Activated naive CD8-positive, alpha-beta T cell treated with anti-CD3 and anti-CD28 coated beads, Interleukin-2, amount 50 U/mL, for 24 hours (primary cell): ENCODE data around the gene THUMPD3.

Experiments used
- ATAC-seq: fragments of 150-1000 bp; cut with Tn5 transposase; one replicate; pipeline ENCODE4 v1.10.0; 2021
- DNase-seq: peaks from one replicate; pipeline ENCODE4 v3.0.0; 2021
- H3K27ac Mint-ChIP-seq: one replicate; pipeline ENCODE4 v1.8.0; 2021; ENCODE audit warnings: mild to moderate bottlenecking, mixed read lengths
- H3K27me3 Mint-ChIP-seq: one replicate; pipeline ENCODE4 v1.8.0; 2021; ENCODE audit warnings: mixed read lengths
- H3K36me3 Mint-ChIP-seq: one replicate; pipeline ENCODE4 v1.8.0; 2021; ENCODE audit warnings: low read depth, mixed read lengths
- H3K4me1 Mint-ChIP-seq: one replicate; pipeline ENCODE4 v1.8.0; 2021; ENCODE audit warnings: mixed read lengths
- H3K4me3 Mint-ChIP-seq: one replicate; pipeline ENCODE4 v1.8.0; 2021; ENCODE audit warnings: mild to moderate bottlenecking, moderate library complexity, mixed read lengths
- H3K9me3 Mint-ChIP-seq: one replicate; pipeline ENCODE4 v1.8.0; 2021; ENCODE audit warnings: mixed read lengths

The THUMPD3 gene, protein sequence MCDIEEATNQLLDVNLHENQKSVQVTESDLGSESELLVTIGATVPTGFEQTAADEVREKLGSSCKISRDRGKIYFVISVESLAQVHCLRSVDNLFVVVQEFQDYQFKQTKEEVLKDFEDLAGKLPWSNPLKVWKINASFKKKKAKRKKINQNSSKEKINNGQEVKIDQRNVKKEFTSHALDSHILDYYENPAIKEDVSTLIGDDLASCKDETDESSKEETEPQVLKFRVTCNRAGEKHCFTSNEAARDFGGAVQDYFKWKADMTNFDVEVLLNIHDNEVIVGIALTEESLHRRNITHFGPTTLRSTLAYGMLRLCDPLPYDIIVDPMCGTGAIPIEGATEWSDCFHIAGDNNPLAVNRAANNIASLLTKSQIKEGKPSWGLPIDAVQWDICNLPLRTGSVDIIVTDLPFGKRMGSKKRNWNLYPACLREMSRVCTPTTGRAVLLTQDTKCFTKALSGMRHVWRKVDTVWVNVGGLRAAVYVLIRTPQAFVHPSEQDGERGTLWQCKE

DNA sequence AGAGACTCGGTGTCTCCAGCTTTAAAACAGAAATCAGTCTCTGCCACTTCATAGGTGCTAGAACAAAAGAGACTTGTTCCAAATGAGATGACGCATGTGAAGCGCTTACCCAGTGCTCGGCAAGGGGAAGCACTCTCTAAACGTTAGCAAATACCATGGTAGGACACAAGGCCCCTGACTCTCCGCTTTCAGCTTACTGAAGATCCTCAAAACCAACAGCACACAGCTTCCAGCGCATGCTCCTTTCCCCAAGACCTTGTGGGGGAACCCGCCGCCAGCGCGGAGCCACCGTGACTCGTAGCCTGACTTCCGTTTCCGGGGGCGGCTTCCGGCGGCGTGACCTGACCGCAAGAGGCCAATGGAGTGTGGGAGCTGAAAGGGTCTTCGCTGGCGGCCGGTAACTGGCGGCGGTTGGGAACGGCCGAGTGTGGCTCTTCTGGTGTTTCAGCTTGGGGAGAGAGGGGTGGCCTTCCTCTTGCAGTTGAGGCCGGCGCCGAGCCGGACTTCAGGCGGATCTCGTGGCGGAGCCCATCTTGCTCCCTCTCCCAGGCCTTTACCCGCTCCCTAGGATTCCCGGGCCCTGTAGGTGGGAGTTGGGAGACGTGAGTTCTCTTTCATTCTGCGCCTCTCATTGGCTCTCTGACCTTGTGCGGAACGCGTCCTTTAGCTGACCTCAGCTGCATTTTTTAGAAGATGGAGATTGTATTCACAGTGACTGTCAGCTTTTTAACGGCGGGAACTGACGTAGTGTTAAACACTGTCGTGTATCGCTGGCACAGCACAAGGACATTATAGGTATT, at the start of gene THUMPD3:
TSS of gene THUMPD3 (plus strand) at position 324 of the 800 bp plus-strand sequence. CDS start 2,015 bp downstream, outside the sequence.
- peaks cover 30% of the 10 kb centered on the region for H3K36me3 Mint-ChIP-seq
- H3K27me3 Mint-ChIP-seq, result no peaks in the 10 kb centered on the region
- H3K4me1 Mint-ChIP-seq, result peaks cover 31% of the 10 kb centered on the region
- no peaks in the 10 kb centered on the region for H3K9me3 Mint-ChIP-seq
- ATAC-seq, result peak; percentile 94
- peak; percentile 96 for DNase-seq
- H3K4me3 Mint-ChIP-seq, result peak within 1 kb of the TSS; percentile 88
- H3K27ac Mint-ChIP-seq, result peak within 1 kb of the TSS; percentile 94

DNA sequence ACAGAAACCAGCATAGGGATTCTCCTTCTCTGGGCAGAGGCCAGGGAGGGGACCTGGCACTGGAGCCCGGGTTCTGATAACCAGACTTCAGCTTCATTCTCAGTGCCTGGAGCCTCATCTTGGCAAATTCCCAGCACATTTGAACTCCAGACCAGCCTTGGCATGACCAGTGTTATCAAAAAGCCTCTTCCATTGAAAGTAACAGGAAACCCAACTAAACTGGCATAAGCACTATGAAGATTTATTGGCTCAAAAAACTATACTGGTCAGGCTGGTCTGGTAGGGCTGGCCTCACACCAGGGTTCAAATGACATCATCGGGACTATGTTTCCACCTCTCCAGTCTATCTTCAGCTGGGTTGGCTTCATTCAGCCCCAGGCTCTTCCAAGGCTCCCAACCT, 48.1 kb upstream of the THUMPD3 start:
- no peaks in the 10 kb centered on the region for H3K36me3 Mint-ChIP-seq
- H3K4me3 Mint-ChIP-seq, result no peak overlapping the region
- no peak for DNase-seq
- no peak for ATAC-seq
- no peak overlapping the region for H3K27ac Mint-ChIP-seq
- no peaks in the 10 kb centered on the region for H3K4me1 Mint-ChIP-seq
- no peaks in the 10 kb centered on the region for H3K9me3 Mint-ChIP-seq
- H3K27me3 Mint-ChIP-seq, result peaks cover 5% of the 10 kb centered on the region

- H3K36me3 Mint-ChIP-seq, result no peaks in the 10 kb centered on the region
- no peak for ATAC-seq
- no peak for DNase-seq
- no peaks in the 10 kb centered on the region for H3K4me1 Mint-ChIP-seq
- peaks cover 5% of the 10 kb centered on the region for H3K27me3 Mint-ChIP-seq
- no peak overlapping the region for H3K27ac Mint-ChIP-seq
- no peaks in the 10 kb centered on the region for H3K9me3 Mint-ChIP-seq
- H3K4me3 Mint-ChIP-seq, result no peak overlapping the region
Measured at GRCh38 chr3:9316881-9317361, 45.9 kb upstream of the THUMPD3 start.

- Mint-ChIP-seq H3K27ac (no peak overlapping the region), H3K36me3 (no peaks in the 10 kb centered on the region), H3K9me3 (peaks cover 4% of the 10 kb centered on the region), H3K27me3 (no peaks in the 10 kb centered on the region), H3K4me3 (no peak overlapping the region), H3K4me1 (no peaks in the 10 kb centered on the region)
- ATAC-seq, result no peak
- no peak for DNase-seq
Measured at GRCh38 chr3:9322780-9323179, 40.1 kb upstream of the THUMPD3 start.

DNA sequence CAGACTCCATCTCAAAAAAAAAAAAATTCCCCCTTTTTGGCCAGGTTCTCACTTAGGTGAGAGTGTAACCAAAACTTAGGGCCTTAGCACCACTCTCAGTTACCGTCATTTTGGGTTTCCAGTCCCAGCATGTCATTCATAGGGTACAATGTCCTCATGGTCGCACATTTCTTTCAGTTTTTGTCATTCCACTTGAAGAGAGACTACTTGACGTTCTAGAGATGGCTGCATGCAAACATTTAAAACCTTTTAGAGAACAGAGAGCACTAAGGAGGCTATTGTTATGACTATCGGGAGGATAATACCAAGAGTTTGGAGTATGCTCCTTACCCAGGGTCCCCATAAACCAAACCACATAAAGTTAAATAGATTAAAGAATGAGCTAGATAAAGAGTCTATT, 37.9 kb upstream of the THUMPD3 start:
- no peak overlapping the region for H3K27ac Mint-ChIP-seq
- no peak overlapping the region for H3K4me3 Mint-ChIP-seq
- ATAC-seq, result no peak

DNA sequence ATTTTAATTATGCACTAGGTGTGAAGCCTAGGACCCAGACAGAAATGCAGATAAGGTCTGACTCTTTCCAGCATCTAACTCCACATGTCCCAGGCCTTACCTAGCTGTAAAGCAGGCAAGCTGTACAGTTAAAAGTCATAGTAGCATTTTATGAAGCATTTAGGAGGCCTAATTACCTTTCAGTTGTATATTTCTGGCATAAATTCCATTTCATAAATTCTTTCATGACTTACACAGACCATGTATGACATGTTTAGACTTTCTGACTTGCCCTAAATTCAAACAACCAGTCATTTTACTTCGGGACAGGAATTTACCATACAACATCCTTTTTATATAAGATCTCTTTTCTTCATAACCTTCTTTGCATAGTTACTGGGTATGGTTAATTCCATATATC, 35.3 kb upstream of the THUMPD3 start:
- Mint-ChIP-seq H3K4me3 (no peak overlapping the region), H3K4me1 (no peaks in the 10 kb centered on the region), H3K27ac (no peak overlapping the region), H3K9me3 (peaks cover 4% of the 10 kb centered on the region), H3K27me3 (no peaks in the 10 kb centered on the region), H3K36me3 (no peaks in the 10 kb centered on the region)
- ATAC-seq (no peak), DNase-seq (no peak)

More for the DNA sequence above, 37.9 kb upstream of the THUMPD3 start:
- no peaks in the 10 kb centered on the region for H3K36me3 Mint-ChIP-seq
- no peaks in the 10 kb centered on the region for H3K27me3 Mint-ChIP-seq
- DNase-seq, result no peak
- no peaks in the 10 kb centered on the region for H3K4me1 Mint-ChIP-seq
- peaks cover 4% of the 10 kb centered on the region for H3K9me3 Mint-ChIP-seq

DNA sequence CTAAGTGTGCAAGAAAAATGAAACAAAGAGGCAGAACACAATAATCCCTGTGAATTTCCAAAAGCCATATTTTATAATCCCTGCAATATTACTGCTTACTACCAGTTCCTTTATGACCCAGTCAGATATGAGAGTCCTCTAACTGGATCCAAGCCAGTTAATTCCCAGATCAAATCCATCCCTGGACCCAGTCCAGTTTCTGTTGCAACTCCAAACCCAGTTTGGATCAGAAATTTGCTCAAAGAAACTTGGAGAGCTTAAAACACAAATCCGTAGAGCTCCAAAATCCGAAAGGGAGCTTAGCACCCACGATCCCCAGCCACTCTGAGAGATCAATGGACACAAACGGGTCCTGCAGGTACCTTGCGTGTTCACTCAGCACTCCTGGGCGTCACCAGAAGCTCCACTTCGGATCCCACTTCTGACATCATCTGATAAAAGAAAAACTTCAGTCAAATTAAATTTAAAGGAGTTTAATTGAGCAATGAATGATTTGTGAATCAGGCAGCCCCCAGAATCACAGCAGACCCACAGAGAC, 32.6 kb upstream of the THUMPD3 start:
- Mint-ChIP-seq H3K36me3 (no peaks in the 10 kb centered on the region), H3K4me3 (no peak overlapping the region), H3K9me3 (peaks cover 4% of the 10 kb centered on the region), H3K27me3 (peaks cover 2% of the 10 kb centered on the region), H3K27ac (no peak overlapping the region), H3K4me1 (no peaks in the 10 kb centered on the region)
- no peak for ATAC-seq
- no peak for DNase-seq

GRCh38 chr3:9331171-9331570, 31.7 kb upstream of the THUMPD3 start:
- H3K4me1 Mint-ChIP-seq, result no peaks in the 10 kb centered on the region
- no peak overlapping the region for H3K4me3 Mint-ChIP-seq
- H3K36me3 Mint-ChIP-seq, result no peaks in the 10 kb centered on the region
- ATAC-seq (no peak), DNase-seq (no peak)
- H3K9me3 Mint-ChIP-seq, result peaks cover 4% of the 10 kb centered on the region
- peaks cover 2% of the 10 kb centered on the region for H3K27me3 Mint-ChIP-seq
- H3K27ac Mint-ChIP-seq, result no peak overlapping the region

DNA sequence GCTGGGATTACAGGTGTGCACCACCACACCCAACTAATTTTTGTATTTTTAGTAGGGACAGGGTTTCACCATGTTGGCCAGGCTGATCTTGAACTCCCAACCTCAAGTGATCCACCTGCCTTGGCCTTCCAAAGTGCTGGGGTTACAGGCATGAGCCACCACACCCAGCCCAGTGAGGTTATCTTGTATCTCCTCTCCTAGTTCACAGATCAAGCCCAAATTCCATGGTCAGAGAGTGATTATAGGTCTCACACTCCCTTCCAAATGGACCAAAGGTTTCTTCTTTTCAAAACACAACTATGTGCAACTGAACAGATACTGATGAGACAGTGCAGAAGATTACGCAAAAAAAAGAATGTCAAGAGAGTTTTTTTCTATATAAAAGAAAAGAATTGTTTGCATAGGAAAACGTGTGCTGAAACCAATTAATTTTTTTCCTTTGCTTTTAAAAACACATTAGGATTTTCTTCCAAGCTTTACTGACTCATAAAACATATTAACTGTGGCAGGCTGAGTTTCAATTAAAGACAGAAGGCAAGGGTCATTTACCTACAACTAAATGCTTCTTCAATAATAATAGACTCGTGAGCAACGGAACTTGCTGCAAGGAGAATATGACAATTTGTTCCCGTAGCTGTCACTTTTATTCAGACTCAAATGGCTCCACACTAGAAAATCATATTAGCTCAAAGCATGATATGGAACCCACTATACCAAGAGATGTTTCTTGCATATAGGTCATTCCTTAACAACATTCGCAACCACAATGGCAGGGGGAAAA, 30.4 kb upstream of the THUMPD3 start:
- Mint-ChIP-seq H3K4me3 (no peak overlapping the region), H3K9me3 (peaks cover under 1% of the 10 kb centered on the region), H3K4me1 (no peaks in the 10 kb centered on the region), H3K36me3 (no peaks in the 10 kb centered on the region), H3K27ac (no peak overlapping the region), H3K27me3 (peaks cover 2% of the 10 kb centered on the region)
- DNase-seq (no peak), ATAC-seq (no peak)

- Mint-ChIP-seq H3K27me3 (no peaks in the 10 kb centered on the region), H3K4me3 (no peak overlapping the region), H3K4me1 (no peaks in the 10 kb centered on the region), H3K36me3 (no peaks in the 10 kb centered on the region), H3K9me3 (no peaks in the 10 kb centered on the region), H3K27ac (no peak overlapping the region)
- DNase-seq, result no peak
- no peak for ATAC-seq
Measured at GRCh38 chr3:9339761-9340471, 22.9 kb upstream of the THUMPD3 start.

DNA sequence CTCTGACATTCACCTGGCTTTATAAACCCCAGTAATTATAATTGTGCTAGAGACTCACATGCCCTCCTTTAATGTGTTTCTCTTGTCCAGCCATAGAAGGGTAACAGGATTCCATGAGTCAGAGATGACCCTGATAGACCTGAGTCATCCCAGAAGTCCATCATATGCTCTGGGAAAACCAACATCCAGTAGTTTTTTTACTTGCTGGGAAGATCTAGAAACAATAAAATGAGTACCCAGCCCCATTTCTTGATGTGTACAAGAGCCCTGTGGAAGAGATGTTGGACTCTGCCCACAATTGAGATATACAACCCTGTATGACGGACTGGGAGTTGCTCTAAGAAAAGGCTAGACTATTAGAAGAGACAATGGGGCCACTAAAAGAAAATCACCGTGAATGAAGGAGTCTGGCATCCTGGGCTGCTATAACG, 22.4 kb upstream of the THUMPD3 start:
- Mint-ChIP-seq H3K27me3 (no peaks in the 10 kb centered on the region), H3K4me1 (no peaks in the 10 kb centered on the region), H3K4me3 (no peak overlapping the region), H3K36me3 (no peaks in the 10 kb centered on the region), H3K27ac (no peak overlapping the region), H3K9me3 (no peaks in the 10 kb centered on the region)
- ATAC-seq, result no peak
- DNase-seq, result no peak

GRCh38 chr3:9342696-9343095, 20.2 kb upstream of the THUMPD3 start:
- no peaks in the 10 kb centered on the region for H3K27me3 Mint-ChIP-seq
- no peaks in the 10 kb centered on the region for H3K4me1 Mint-ChIP-seq
- DNase-seq (no peak), ATAC-seq (no peak)
- no peak overlapping the region for H3K4me3 Mint-ChIP-seq
- H3K27ac Mint-ChIP-seq, result no peak overlapping the region
- H3K36me3 Mint-ChIP-seq, result no peaks in the 10 kb centered on the region
- H3K9me3 Mint-ChIP-seq, result no peaks in the 10 kb centered on the region

GRCh38 chr3:9343115-9343514, 19.7 kb upstream of the THUMPD3 start:
- Mint-ChIP-seq H3K36me3 (no peaks in the 10 kb centered on the region), H3K4me3 (no peak overlapping the region), H3K27me3 (no peaks in the 10 kb centered on the region), H3K27ac (no peak overlapping the region), H3K4me1 (no peaks in the 10 kb centered on the region), H3K9me3 (no peaks in the 10 kb centered on the region)
- DNase-seq (no peak), ATAC-seq (no peak)
